GM12878 (cell line): ENCODE results near the gene PLEKHA6. TPM values are rescaled to one million over a fixed set of nuclear protein-coding genes. Genes with fewer than 3 reads are reported as not detected.

Experiments used
- ATAC-seq: fragments of 200-7000 bp; cut with Tn5 transposase; 3 replicates; pipeline ENCODE4 v1.9.1; 2020; ENCODE audit warnings: mild to moderate bottlenecking, moderate library complexity
- BruUV-seq: library from RNA; stranded (reverse); fragments of 400-500 nt; replicated peaks from 2 replicates; lab custom pipeline; 2021; lab: Mats Ljungman, UMichigan
- CTCF ChIA-PET: fragments of 300-600 bp; sonication (Branson Sonifier 250); formaldehyde crosslinking; extraction: SDS; loops from one replicate; lab custom pipeline; 2021; ENCODE audit warnings: inconsistent platforms; lab: Yijun Ruan, JAX
- POLR2A ChIA-PET: fragments of 350-600 bp; formaldehyde crosslinking; extraction: SDS; loops from one replicate; lab custom pipeline; 2021; ENCODE audit warnings: inconsistent platforms; lab: Charles Lee
- RAD21 ChIA-PET: fragments of 300-600 bp; sonication (Branson Sonifier 250); formaldehyde crosslinking; loops from one replicate; lab custom pipeline; 2023; ENCODE audit warnings: antibody characterized with exemption; ENCODE audit not compliant: unreplicated experiment; lab: Charles Lee
- SMC1A ChIA-PET: fragments of 300-600 bp; sonication (Branson Sonifier 250); formaldehyde crosslinking; loops from one replicate; lab custom pipeline; 2023; ENCODE audit not compliant: unreplicated experiment, uncharacterized antibody; lab: Charles Lee
- DNase-seq: peaks from one replicate; pipeline ENCODE4 v3.0.0-alpha.2; 2011; ENCODE audit warnings: low read depth, low spot score
- FAIRE-seq: peaks from 3 replicates; lab custom pipeline; 2011; peaks lifted over from hg19 to GRCh38; lab: Jason Lieb, UNC
- H2AFZ ChIP-seq: 2 replicates; pipeline ENCODE4 v1.6.0; 2011; ENCODE audit warnings: low read depth, low read length, control low read depth; ENCODE audit not compliant: control insufficient read depth
- H3K27ac ChIP-seq: 2 replicates; pipeline ENCODE4 v1.5.1; 2011; ENCODE audit warnings: control low read depth; ENCODE audit not compliant: control insufficient read depth, insufficient read depth
- H3K27me3 ChIP-seq, 2 experiments: replicated peaks in 1 of 2; 2 replicates each; pipeline versions ENCODE4 v1.6.0 to v1.6.1; 2011; ENCODE audit warnings: low read length in 1 of 2; ENCODE audit not compliant: control insufficient read depth in 2 of 2, insufficient read depth in 2 of 2
- H3K36me3 ChIP-seq, 2 experiments: 2 replicates each; pipeline ENCODE4 v1.5.1; 2011; ENCODE audit warnings: low read length in 1 of 2; ENCODE audit not compliant: control insufficient read depth in 2 of 2, insufficient read depth in 2 of 2
- H3K4me1 ChIP-seq: 2 replicates; pipeline ENCODE4 v1.6.1; 2011; ENCODE audit warnings: mild to moderate bottlenecking, low read length, moderate library complexity, mixed read lengths; ENCODE audit not compliant: control insufficient read depth, insufficient read depth
- H3K4me2 ChIP-seq: 2 replicates; pipeline ENCODE4 v1.6.0; 2011; ENCODE audit warnings: control low read depth; ENCODE audit not compliant: control insufficient read depth, insufficient read depth
- H3K4me3 ChIP-seq: fragments of 200-600 bp; sonication (generic); 2 replicates; pipeline ENCODE4 v1.5.1; 2016
- H3K79me2 ChIP-seq: 2 replicates; pipeline ENCODE4 v1.6.0; 2011; ENCODE audit warnings: low read length; ENCODE audit not compliant: control insufficient read depth, insufficient read depth
- H3K9ac ChIP-seq: 2 replicates; pipeline ENCODE4 v1.8.0; 2011; ENCODE audit warnings: low read length, control low read depth, mixed read lengths; ENCODE audit not compliant: control insufficient read depth, insufficient read depth
- H3K9me3 ChIP-seq: replicated peaks from 3 replicates; pipeline ENCODE4 v1.5.1; 2011; ENCODE audit warnings: mild to moderate bottlenecking, low read length; ENCODE audit not compliant: control insufficient read depth, insufficient read depth
- H4K20me1 ChIP-seq: 2 replicates; pipeline ENCODE4 v1.6.0; 2011; ENCODE audit not compliant: control insufficient read depth, insufficient read depth
- CREB1 ChIP-seq: IDR thresholded peaks from 2 replicates; pipeline ENCODE4 v1.6.1; 2012; ENCODE audit warnings: low read depth, mild to moderate bottlenecking, inconsistent platforms
- DPF2 ChIP-seq: fragments of 450-650 bp; IDR thresholded peaks from 2 replicates; pipeline ENCODE4 v1.6.1; 2017; ENCODE audit warnings: mild to moderate bottlenecking
- JUNB ChIP-seq: IDR thresholded peaks from 2 replicates; pipeline ENCODE4 v1.6.1; 2016; ENCODE audit warnings: antibody characterized with exemption, mild to moderate bottlenecking
- JUND ChIP-seq: IDR thresholded peaks from 2 replicates; pipeline ENCODE4 v1.6.1; 2012; ENCODE audit warnings: low read depth, mild to moderate bottlenecking, low read length, improper control_type of control experiment, moderate library complexity
- MXI1 ChIP-seq: fragments of 150-350 bp; IDR thresholded peaks from 2 replicates; pipeline ENCODE4 v1.6.1; 2011; ENCODE audit warnings: low read depth, mild to moderate bottlenecking, inconsistent platforms, low read length, improper control_type of control experiment
- NFYA ChIP-seq: IDR thresholded peaks from 2 replicates; pipeline ENCODE4 v1.6.1; 2011; ENCODE audit warnings: low read depth, mild to moderate bottlenecking, low read length, improper control_type of control experiment, borderline replicate concordance
- NRF1 ChIP-seq: conservative IDR thresholded peaks from 2 replicates; pipeline ENCODE4 v1.6.1; 2011; ENCODE audit warnings: mild to moderate bottlenecking, low read depth, low read length, improper control_type of control experiment
- SUZ12 ChIP-seq: fragments of 200-600 bp; sonication (generic); IDR thresholded peaks from one replicate; pipeline ENCODE4 v1.6.1; 2018; ENCODE audit warnings: antibody characterized with exemption, mild to moderate bottlenecking; ENCODE audit not compliant: unreplicated experiment
- TCF12 ChIP-seq: IDR thresholded peaks from 2 replicates; pipeline ENCODE4 v1.6.1; 2011; ENCODE audit warnings: low read depth, mild to moderate bottlenecking, low read length
- TCF3 ChIP-seq: IDR thresholded peaks from 2 replicates; pipeline ENCODE4 v1.6.1; 2012; ENCODE audit warnings: low read depth, mild to moderate bottlenecking, low read length, borderline replicate concordance; ENCODE audit not compliant: insufficient read depth
- ZNF217 ChIP-seq: fragments of 450-650 bp; IDR thresholded peaks from 2 replicates; pipeline ENCODE4 v1.6.1; 2017; ENCODE audit warnings: antibody characterized with exemption, mild to moderate bottlenecking
- ZNF622 ChIP-seq: fragments of 450-650 bp; IDR thresholded peaks from 2 replicates; pipeline ENCODE4 v1.6.1; 2017; ENCODE audit warnings: mild to moderate bottlenecking, inconsistent platforms
- WGBS: methylation state at CpG from one replicate; pipeline ENCODE4 v1.1.6; 2016; ENCODE audit warnings: low lambda C conversion rate; ENCODE audit not compliant: insufficient replicate concordance, insufficient coverage; ENCODE audit errors: missing lambda C conversion rate; 5-methylcytosine and 5-hydroxymethylcytosine counted together
- in situ Hi-C: fragments of 300-500 bp; cut with MboI; formaldehyde crosslinking; loops from 9 replicates; pipeline ENCODE4 v1.14.3; 2018; ENCODE audit warnings: mixed read lengths
- intact Hi-C: fragments of 100-400 bp; cut with micrococcal nuclease; formaldehyde crosslinking; loops from one replicate; pipeline ENCODE4 v1.14.2; 2022; ENCODE audit not compliant: unreplicated experiment
- polyA plus RNA-seq, 11 experiments: library from polyadenylated mRNA; depleted of rRNA in 4 of 11; unstranded in 6 of 11; stranded (reverse) in 5 of 11; fragments of >200 nt; fragmentation: Nextera tagmentation in 4 of 11; fragmentation: Illumina TruSeq in 1 of 11; extraction: Ambion mirVana in 4 of 11; extraction: Trizol in 1 of 11; gene quantifications; 1 replicate in 1 of 11; 2 replicates in 10 of 11; pipeline versions ENCODE4 v1.2.1 to v1.2.3, GENCODE V29; 2011 to 2016; ENCODE audit warnings: inconsistent platforms in 2 of 11, missing spikeins in 2 of 11, low read depth in 1 of 11
- total RNA-seq, 4 experiments: library from RNA; depleted of rRNA in 3 of 4; stranded (reverse); fragments of >200 nt in 3 of 4; fragmentation: Illumina TruSeq in 1 of 4; extraction: Trizol in 1 of 4; gene quantifications; 2 replicates each; pipeline versions ENCODE4 v1.2.1 to v1.2.3, GENCODE V29; 2013 to 2021
- TF ChIP-seq, protein P1 (sequence below): fragments of 450-650 bp; IDR thresholded peaks from 2 replicates; pipeline ENCODE4 v1.6.1; 2018; ENCODE audit warnings: mild to moderate bottlenecking, low read depth, moderate library complexity; ENCODE audit not compliant: partially characterized antibody
- TF ChIP-seq, protein P2 (sequence below): IDR thresholded peaks from 2 replicates; pipeline ENCODE4 v1.6.1; 2012; ENCODE audit warnings: low read depth, low read length, improper control_type of control experiment
- TF ChIP-seq, protein P3 (sequence below): IDR thresholded peaks from 2 replicates; pipeline ENCODE4 v1.6.1; 2011; ENCODE audit warnings: low read depth, low read length, improper control_type of control experiment, borderline replicate concordance
- TF ChIP-seq, protein P4 (sequence below): fragments of 450-650 bp; IDR thresholded peaks from 2 replicates; pipeline ENCODE4 v1.6.1; 2017; ENCODE audit warnings: mild to moderate bottlenecking, low read depth, inconsistent platforms; ENCODE audit not compliant: poor library complexity, severe bottlenecking
- TF ChIP-seq, protein P5 (sequence below): fragments of 450-650 bp; IDR thresholded peaks from 2 replicates; pipeline ENCODE4 v1.6.1; 2017; ENCODE audit warnings: borderline replicate concordance

PLEKHA6 gene
- total and polyA plus RNA-seq, 10 of the 15 experiments (the other 5 are each of a cell fraction or from before 2014, with no cell fraction given): 0.04 to 0.81 (median 0.19) TPM; not detected in 4

DNA sequence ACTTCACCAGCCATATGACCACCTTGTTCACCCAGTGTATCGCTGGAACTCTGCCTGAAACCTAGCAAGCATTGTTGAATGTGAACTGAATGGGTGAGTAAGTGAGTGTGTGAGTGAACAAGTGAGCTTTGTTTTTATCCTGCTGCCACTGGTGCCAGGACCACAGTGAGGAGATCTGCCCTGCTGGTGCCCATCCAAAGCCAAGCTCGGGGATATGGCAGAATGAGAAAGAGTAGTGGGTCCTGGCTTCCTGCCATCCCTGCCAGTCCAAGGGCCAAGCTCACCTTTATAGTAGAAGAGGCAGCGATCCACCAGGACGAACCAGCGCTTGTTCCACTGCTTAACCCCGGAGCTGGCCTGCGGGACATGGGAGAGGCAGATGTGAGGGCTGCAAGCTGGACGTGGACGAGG, 92.5 kb downstream of the PLEKHA6 start:
- POLR2A ChIA-PET: no interaction called here
- H3K9ac ChIP-seq: no peak overlapping the region
- H4K20me1 ChIP-seq: no peaks in the 10 kb centered on the region
- TF ChIP-seq, protein P1, sequence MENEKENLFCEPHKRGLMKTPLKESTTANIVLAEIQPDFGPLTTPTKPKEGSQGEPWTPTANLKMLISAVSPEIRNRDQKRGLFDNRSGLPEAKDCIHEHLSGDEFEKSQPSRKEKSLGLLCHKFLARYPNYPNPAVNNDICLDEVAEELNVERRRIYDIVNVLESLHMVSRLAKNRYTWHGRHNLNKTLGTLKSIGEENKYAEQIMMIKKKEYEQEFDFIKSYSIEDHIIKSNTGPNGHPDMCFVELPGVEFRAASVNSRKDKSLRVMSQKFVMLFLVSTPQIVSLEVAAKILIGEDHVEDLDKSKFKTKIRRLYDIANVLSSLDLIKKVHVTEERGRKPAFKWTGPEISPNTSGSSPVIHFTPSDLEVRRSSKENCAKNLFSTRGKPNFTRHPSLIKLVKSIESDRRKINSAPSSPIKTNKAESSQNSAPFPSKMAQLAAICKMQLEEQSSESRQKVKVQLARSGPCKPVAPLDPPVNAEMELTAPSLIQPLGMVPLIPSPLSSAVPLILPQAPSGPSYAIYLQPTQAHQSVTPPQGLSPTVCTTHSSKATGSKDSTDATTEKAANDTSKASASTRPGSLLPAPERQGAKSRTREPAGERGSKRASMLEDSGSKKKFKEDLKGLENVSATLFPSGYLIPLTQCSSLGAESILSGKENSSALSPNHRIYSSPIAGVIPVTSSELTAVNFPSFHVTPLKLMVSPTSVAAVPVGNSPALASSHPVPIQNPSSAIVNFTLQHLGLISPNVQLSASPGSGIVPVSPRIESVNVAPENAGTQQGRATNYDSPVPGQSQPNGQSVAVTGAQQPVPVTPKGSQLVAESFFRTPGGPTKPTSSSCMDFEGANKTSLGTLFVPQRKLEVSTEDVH: no peak
- TF ChIP-seq, protein P2, sequence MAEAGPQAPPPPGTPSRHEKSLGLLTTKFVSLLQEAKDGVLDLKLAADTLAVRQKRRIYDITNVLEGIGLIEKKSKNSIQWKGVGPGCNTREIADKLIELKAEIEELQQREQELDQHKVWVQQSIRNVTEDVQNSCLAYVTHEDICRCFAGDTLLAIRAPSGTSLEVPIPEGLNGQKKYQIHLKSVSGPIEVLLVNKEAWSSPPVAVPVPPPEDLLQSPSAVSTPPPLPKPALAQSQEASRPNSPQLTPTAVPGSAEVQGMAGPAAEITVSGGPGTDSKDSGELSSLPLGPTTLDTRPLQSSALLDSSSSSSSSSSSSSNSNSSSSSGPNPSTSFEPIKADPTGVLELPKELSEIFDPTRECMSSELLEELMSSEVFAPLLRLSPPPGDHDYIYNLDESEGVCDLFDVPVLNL: no peak
- no peak for TF ChIP-seq ZNF622
- TF ChIP-seq, protein P3, sequence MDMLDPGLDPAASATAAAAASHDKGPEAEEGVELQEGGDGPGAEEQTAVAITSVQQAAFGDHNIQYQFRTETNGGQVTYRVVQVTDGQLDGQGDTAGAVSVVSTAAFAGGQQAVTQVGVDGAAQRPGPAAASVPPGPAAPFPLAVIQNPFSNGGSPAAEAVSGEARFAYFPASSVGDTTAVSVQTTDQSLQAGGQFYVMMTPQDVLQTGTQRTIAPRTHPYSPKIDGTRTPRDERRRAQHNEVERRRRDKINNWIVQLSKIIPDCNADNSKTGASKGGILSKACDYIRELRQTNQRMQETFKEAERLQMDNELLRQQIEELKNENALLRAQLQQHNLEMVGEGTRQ: no peak
- TF ChIP-seq TCF12: no peak
- TF ChIP-seq, protein P4, sequence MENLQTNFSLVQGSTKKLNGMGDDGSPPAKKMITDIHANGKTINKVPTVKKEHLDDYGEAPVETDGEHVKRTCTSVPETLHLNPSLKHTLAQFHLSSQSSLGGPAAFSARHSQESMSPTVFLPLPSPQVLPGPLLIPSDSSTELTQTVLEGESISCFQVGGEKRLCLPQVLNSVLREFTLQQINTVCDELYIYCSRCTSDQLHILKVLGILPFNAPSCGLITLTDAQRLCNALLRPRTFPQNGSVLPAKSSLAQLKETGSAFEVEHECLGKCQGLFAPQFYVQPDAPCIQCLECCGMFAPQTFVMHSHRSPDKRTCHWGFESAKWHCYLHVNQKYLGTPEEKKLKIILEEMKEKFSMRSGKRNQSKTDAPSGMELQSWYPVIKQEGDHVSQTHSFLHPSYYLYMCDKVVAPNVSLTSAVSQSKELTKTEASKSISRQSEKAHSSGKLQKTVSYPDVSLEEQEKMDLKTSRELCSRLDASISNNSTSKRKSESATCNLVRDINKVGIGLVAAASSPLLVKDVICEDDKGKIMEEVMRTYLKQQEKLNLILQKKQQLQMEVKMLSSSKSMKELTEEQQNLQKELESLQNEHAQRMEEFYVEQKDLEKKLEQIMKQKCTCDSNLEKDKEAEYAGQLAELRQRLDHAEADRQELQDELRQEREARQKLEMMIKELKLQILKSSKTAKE: no peak
- TF ChIP-seq TCF3: no peak
- TF ChIP-seq JUND: no peak
- TF ChIP-seq DPF2: no peak
- TF ChIP-seq, protein P5, sequence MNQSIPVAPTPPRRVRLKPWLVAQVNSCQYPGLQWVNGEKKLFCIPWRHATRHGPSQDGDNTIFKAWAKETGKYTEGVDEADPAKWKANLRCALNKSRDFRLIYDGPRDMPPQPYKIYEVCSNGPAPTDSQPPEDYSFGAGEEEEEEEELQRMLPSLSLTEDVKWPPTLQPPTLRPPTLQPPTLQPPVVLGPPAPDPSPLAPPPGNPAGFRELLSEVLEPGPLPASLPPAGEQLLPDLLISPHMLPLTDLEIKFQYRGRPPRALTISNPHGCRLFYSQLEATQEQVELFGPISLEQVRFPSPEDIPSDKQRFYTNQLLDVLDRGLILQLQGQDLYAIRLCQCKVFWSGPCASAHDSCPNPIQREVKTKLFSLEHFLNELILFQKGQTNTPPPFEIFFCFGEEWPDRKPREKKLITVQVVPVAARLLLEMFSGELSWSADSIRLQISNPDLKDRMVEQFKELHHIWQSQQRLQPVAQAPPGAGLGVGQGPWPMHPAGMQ: no peak
- TF ChIP-seq JUNB: no peak
- no peak for TF ChIP-seq NRF1
- TF ChIP-seq ZNF217: no peak
- no peak for TF ChIP-seq CREB1
- TF ChIP-seq SUZ12: no peak
- TF ChIP-seq NFYA: no peak
- TF ChIP-seq MXI1: no peak

More for the DNA sequence above, 92.5 kb downstream of the PLEKHA6 start:
- no peak overlapping the region for H2AFZ ChIP-seq
- in situ Hi-C loops (no loop called here), intact Hi-C loops (no loop called here)
- FAIRE-seq: no peak
- no peaks in the 10 kb centered on the region for H3K79me2 ChIP-seq
- no peak overlapping the region for H3K4me2 ChIP-seq
- ChIA-PET SMC1A (interaction anchor here (0.6 kb wide), 1 partner anchor 676 kb away, joined by 3 read pairs; no protein-coding TSS in a partner anchor), RAD21 (interaction anchor here (1.3 to 1.5 kb wide), 2 partner anchors 8 to 97 kb away, joined by 4 to 5 read pairs; no protein-coding TSS in a partner anchor), CTCF (interaction anchor here (1.4 to 1.9 kb wide), 2 partner anchors 9 to 93 kb away, joined by 3 to 8 read pairs; no protein-coding TSS in a partner anchor)
- H3K36me3 ChIP-seq: no peaks in the 10 kb centered on the region
- no peak for DNase-seq
- H3K27ac ChIP-seq: no peak overlapping the region
- H3K9me3 ChIP-seq: no peaks in the 10 kb centered on the region
- WGBS: 11% methylated on average over 9 of the region's 9 CpGs
- peaks cover 4 to 5% of the 10 kb centered on the region in 2 experiments; a peak in 3 of 4 replicates for H3K27me3 ChIP-seq
- BruUV-seq: no TSS peak
- H3K4me3 ChIP-seq: no peak overlapping the region
- H3K4me1 ChIP-seq: no peaks in the 10 kb centered on the region
- no peak for ATAC-seq
